HUES64 (cell line): ENCODE data around the gene ARFIP2.

ENCODE experiments used
- H3K27ac ChIP-seq: 2 replicates; pipeline ENCODE4 v1.7.0; 2013; ENCODE audit warnings: low read depth, low read length, inconsistent platforms
- H3K27me3 ChIP-seq: 2 replicates; pipeline ENCODE4 v1.6.1; 2013; ENCODE audit warnings: mild to moderate bottlenecking, low read length; ENCODE audit not compliant: insufficient read depth
- H3K36me3 ChIP-seq: 2 replicates; pipeline ENCODE4 v1.6.1; 2013; ENCODE audit warnings: mild to moderate bottlenecking, low read length; ENCODE audit not compliant: insufficient read depth
- H3K4me1 ChIP-seq: 2 replicates; pipeline ENCODE4 v1.6.1; 2013; ENCODE audit warnings: mild to moderate bottlenecking, low read length, moderate library complexity; ENCODE audit not compliant: insufficient read depth
- H3K4me3 ChIP-seq: 2 replicates; pipeline ENCODE4 v1.5.1; 2013; ENCODE audit warnings: mild to moderate bottlenecking, low read length, moderate library complexity
- H3K9ac ChIP-seq: 2 replicates; pipeline ENCODE4 v1.6.1; 2013; ENCODE audit warnings: mild to moderate bottlenecking, low read depth, low read length
- H3K9me3 ChIP-seq: 2 replicates; pipeline ENCODE4 v1.6.1; 2013; ENCODE audit warnings: low read depth, low read length; ENCODE audit not compliant: insufficient read depth
- WGBS: fragments of 150-250, 120-280 bp; methylation state at CpG from one replicate; pipeline ENCODE4 v1.1.7; 2013; ENCODE audit warnings: missing lambda C conversion rate; 5-methylcytosine and 5-hydroxymethylcytosine counted together

Gene ARFIP2

GRCh38 chr11:6482441-6482840, 1.3 kb upstream of the ARFIP2 start:
- 94% methylated on average over 4 of the region's 4 CpGs for WGBS
- no peak overlapping the region for H3K27ac ChIP-seq

GRCh38 chr11:6481924-6482275, 769 bp upstream of the ARFIP2 start:
- Histone ChIP-seq H3K9me3 (no peaks in the 10 kb centered on the region), H3K4me1 (peaks cover 8% of the 10 kb centered on the region; the same call in 1 of the 2 replicates), H3K36me3 (peaks cover 80% of the 10 kb centered on the region), H3K27ac (peak overlapping the region; percentile 93), H3K9ac (peak overlapping the region; percentile 94), H3K4me3 (peak overlapping the region; percentile 94), H3K27me3 (no peaks in the 10 kb centered on the region)
- WGBS = 20% methylated on average over 13 of the region's 13 CpGs

More at GRCh38 chr11:6482441-6482840, 1.3 kb upstream of the ARFIP2 start:
- Histone ChIP-seq H3K9ac (peak overlapping the region; percentile 94; the same call in 1 of the 2 replicates), H3K9me3 (no peaks in the 10 kb centered on the region), H3K4me1 (peaks cover 8% of the 10 kb centered on the region; the same call in 1 of the 2 replicates), H3K27me3 (no peaks in the 10 kb centered on the region), H3K36me3 (peaks cover 80% of the 10 kb centered on the region), H3K4me3 (peak overlapping the region; percentile 94)

- WGBS = 84% methylated on average over 9 of the region's 9 CpGs
- Histone ChIP-seq H3K27ac (peak overlapping the region; percentile 76), H3K9ac (peak overlapping the region; percentile 94), H3K9me3 (no peaks in the 10 kb centered on the region), H3K4me1 (peaks cover 8% of the 10 kb centered on the region), H3K27me3 (no peaks in the 10 kb centered on the region), H3K4me3 (peak overlapping the region; percentile 94), H3K36me3 (peaks cover 71% of the 10 kb centered on the region)
Observed at GRCh38 chr11:6480299-6480914, 724 bp downstream of the ARFIP2 start.

- peaks cover 17% of the 10 kb centered on the region for H3K4me1 ChIP-seq
Observed at GRCh38 chr11:6476571-6476970, 4.6 kb downstream of the ARFIP2 start.

GRCh38 chr11:6475936-6476335, 5.2 kb downstream of the ARFIP2 start:
- peaks cover 4% of the 10 kb centered on the region; the same call in 1 of the 2 replicates for H3K27me3 ChIP-seq
- H3K4me3 ChIP-seq = no peak overlapping the region
- peaks cover 38% of the 10 kb centered on the region for H3K36me3 ChIP-seq
- 85% methylated on average over 5 of the region's 5 CpGs for WGBS
- H3K27ac ChIP-seq = no peak overlapping the region
- H3K4me1 ChIP-seq = peaks cover 17% of the 10 kb centered on the region
- no peaks in the 10 kb centered on the region for H3K9me3 ChIP-seq
- H3K9ac ChIP-seq = no peak overlapping the region

More at GRCh38 chr11:6476571-6476970, 4.6 kb downstream of the ARFIP2 start:
- peaks cover 38% of the 10 kb centered on the region for H3K36me3 ChIP-seq
- no peak overlapping the region for H3K4me3 ChIP-seq
- H3K27ac ChIP-seq = no peak overlapping the region
- H3K9me3 ChIP-seq = no peaks in the 10 kb centered on the region
- no peak overlapping the region for H3K9ac ChIP-seq
- 92% methylated on average over 4 of the region's 4 CpGs for WGBS
- peaks cover 4% of the 10 kb centered on the region; the same call in 1 of the 2 replicates for H3K27me3 ChIP-seq

- peak overlapping the region; percentile 70 for H3K4me3 ChIP-seq
- WGBS = 81% methylated on average over 3 of the region's 3 CpGs
- no peaks in the 10 kb centered on the region for H3K9me3 ChIP-seq
- H3K27ac ChIP-seq = no peak overlapping the region
- H3K9ac ChIP-seq = no peak overlapping the region
- peaks cover 4% of the 10 kb centered on the region; the same call in 1 of the 2 replicates for H3K27me3 ChIP-seq
- H3K4me1 ChIP-seq = peaks cover 13% of the 10 kb centered on the region
- H3K36me3 ChIP-seq = peaks cover 36% of the 10 kb centered on the region
Observed at GRCh38 chr11:6474806-6475500, 6.2 kb downstream of the ARFIP2 start.

GRCh38 chr11:6474413-6474792, 6.7 kb downstream of the ARFIP2 start:
- Histone ChIP-seq H3K4me1 (peaks cover 13% of the 10 kb centered on the region), H3K27me3 (peaks cover 4% of the 10 kb centered on the region; the same call in 1 of the 2 replicates), H3K36me3 (peaks cover 31% of the 10 kb centered on the region), H3K4me3 (peak overlapping the region; percentile 70), H3K27ac (peak overlapping the region; percentile 71; the same call in 1 of the 2 replicates), H3K9me3 (no peaks in the 10 kb centered on the region), H3K9ac (peak overlapping the region; percentile 70)
- 34% methylated on average over 7 of the region's 7 CpGs for WGBS

GRCh38 chr11:6473451-6474412, 7.4 kb downstream of the ARFIP2 start, which contains the start of gene TRIM3:
TRIM3 (minus strand) TSS chr11:6473941; CDS start chr11:6465695, 8,246 bp downstream.
- Histone ChIP-seq H3K4me1 (peaks cover 13% of the 10 kb centered on the region), H3K4me3 (peak within 1 kb of the TSS; percentile 90), H3K27me3 (peaks cover 4% of the 10 kb centered on the region; the same call in 1 of the 2 replicates), H3K27ac (peak within 1 kb of the TSS; percentile 71; the same call in 1 of the 2 replicates), H3K36me3 (peaks cover 24% of the 10 kb centered on the region), H3K9me3 (no peaks in the 10 kb centered on the region), H3K9ac (peak within 1 kb of the TSS; percentile 70)
- WGBS = under 1% methylated on average over 74 of the region's 87 CpGs

- no peak overlapping the region for H3K27ac ChIP-seq
- peak overlapping the region; percentile 90 for H3K4me3 ChIP-seq
- 15% methylated on average over 1 of the region's 1 CpG for WGBS
- peaks cover 4% of the 10 kb centered on the region; the same call in 1 of the 2 replicates for H3K27me3 ChIP-seq
- peaks cover 13% of the 10 kb centered on the region for H3K4me1 ChIP-seq
- no peak overlapping the region for H3K9ac ChIP-seq
- peaks cover 16% of the 10 kb centered on the region for H3K36me3 ChIP-seq
- no peaks in the 10 kb centered on the region for H3K9me3 ChIP-seq
Observed at GRCh38 chr11:6472934-6473333, 8.2 kb downstream of the ARFIP2 start.

- Histone ChIP-seq H3K36me3 (no peaks in the 10 kb centered on the region), H3K9me3 (no peaks in the 10 kb centered on the region), H3K9ac (no peak overlapping the region), H3K27ac (no peak overlapping the region), H3K27me3 (peaks cover 4% of the 10 kb centered on the region; the same call in 1 of the 2 replicates), H3K4me1 (peaks cover 6% of the 10 kb centered on the region; the same call in 1 of the 2 replicates), H3K4me3 (peak overlapping the region; percentile 16; the same call in 1 of the 2 replicates)
- 86% methylated on average over 1 of the region's 1 CpG for whole genome bisulfite sequencing
Observed at GRCh38 chr11:6469599-6469998, 11.5 kb downstream of the ARFIP2 start.
